CD8-positive, alpha-beta memory T cell (primary cell): ENCODE results near the gene TMEM81. TPM values are rescaled to one million over a fixed set of nuclear protein-coding genes. Genes with fewer than 3 reads are reported as not detected.

Experiments used
- CTCF ChIA-PET: fragments of 350-600 bp; sonication (Branson Sonifier 250); formaldehyde crosslinking; loops from one replicate; lab custom pipeline; 2021; ENCODE audit warnings: antibody characterized with exemption; lab: Charles Lee
- POLR2A ChIA-PET: fragments of 350-600 bp; sonication (Branson Sonifier 250); formaldehyde crosslinking; loops from one replicate; lab custom pipeline; 2021; ENCODE audit warnings: antibody characterized with exemption; lab: Charles Lee
- DNase-seq, 5 donors: peaks; one replicate each; pipeline versions ENCODE4 v3.0.0 to v3.0.0-alpha.2; 2020 to 2022; ENCODE audit warnings: mixed read lengths in 1 of 5
- H3K27ac ChIP-seq: one replicate; pipeline ENCODE4 v1.7.0; 2013; ENCODE audit warnings: low read depth, mild to moderate bottlenecking, low read length, moderate library complexity
- H3K27me3 ChIP-seq: 2 replicates; pipeline ENCODE4 v1.7.0; 2013; ENCODE audit warnings: low read length, mild to moderate bottlenecking; ENCODE audit not compliant: insufficient read depth, poor library complexity, severe bottlenecking
- H3K36me3 ChIP-seq: 2 replicates; pipeline ENCODE4 v1.7.0; 2013; ENCODE audit warnings: mild to moderate bottlenecking, low read length, moderate library complexity; ENCODE audit not compliant: insufficient read depth
- H3K4me1 ChIP-seq: 2 replicates; pipeline ENCODE4 v1.7.0; 2013; ENCODE audit warnings: mild to moderate bottlenecking, low read length, moderate library complexity; ENCODE audit not compliant: insufficient read depth
- H3K4me3 ChIP-seq: 2 replicates; pipeline ENCODE4 v1.7.0; 2013; ENCODE audit warnings: mild to moderate bottlenecking, low read length
- H3K9me3 ChIP-seq: 2 replicates; pipeline ENCODE4 v1.7.0; 2013; ENCODE audit warnings: mild to moderate bottlenecking, low read length
- H3K27ac Mint-ChIP-seq, 8 donors: one replicate each; pipeline ENCODE4 v1.8.0; 2020 to 2021; ENCODE audit warnings: mixed read lengths in 8 of 8, mild to moderate bottlenecking in 6 of 8, inconsistent platforms in 3 of 8, moderate library complexity in 3 of 8
- H3K27me3 Mint-ChIP-seq, 2 donors: one replicate each; pipeline ENCODE4 v1.8.0; 2020 to 2021; ENCODE audit warnings: mixed read lengths in 2 of 2, mild to moderate bottlenecking in 1 of 2, moderate library complexity in 1 of 2
- H3K36me3 Mint-ChIP-seq, 3 donors: one replicate each; pipeline ENCODE4 v1.8.0; 2020 to 2021; ENCODE audit warnings: mixed read lengths in 3 of 3, inconsistent platforms in 1 of 3, mild to moderate bottlenecking in 1 of 3
- H3K4me1 Mint-ChIP-seq, 3 donors: one replicate each; pipeline ENCODE4 v1.8.0; 2020 to 2021; ENCODE audit warnings: mixed read lengths in 3 of 3, inconsistent platforms in 1 of 3, mild to moderate bottlenecking in 1 of 3
- H3K4me3 Mint-ChIP-seq, 7 donors: one replicate each; pipeline ENCODE4 v1.8.0; 2020 to 2021; ENCODE audit warnings: mixed read lengths in 7 of 7, mild to moderate bottlenecking in 6 of 7, moderate library complexity in 4 of 7, inconsistent platforms in 2 of 7
- H3K9me3 Mint-ChIP-seq, 5 donors: one replicate each; pipeline ENCODE4 v1.8.0; 2020 to 2022; ENCODE audit warnings: mixed read lengths in 5 of 5, mild to moderate bottlenecking in 3 of 5, moderate library complexity in 2 of 5, inconsistent platforms in 1 of 5
- polyA plus RNA-seq: library from polyadenylated mRNA; unstranded; fragments of 300-500 nt; fragmentation: Illumina TruSeq; gene quantifications from one replicate; pipeline ENCODE4 v1.2.3, GENCODE V29; 2021
- total RNA-seq, 2 experiments: library from RNA; stranded (reverse); gene quantifications; one replicate each; pipeline ENCODE4 v1.2.3, GENCODE V29; 2021

Gene TMEM81
- total and polyA plus RNA-seq, 3 experiments from 2014 or later: 0.37 to 4.6 (median 2.9) TPM

GRCh38 chr1:205047764-205048231 lies 36.5 kb downstream of the TMEM81 start:
- no peaks in the 10 kb centered on the region for H3K36me3 Mint-ChIP-seq
- no peak overlapping the region for H3K27ac Mint-ChIP-seq
- Histone ChIP-seq H3K9me3 (no peaks in the 10 kb centered on the region), H3K27ac (no peak overlapping the region), H3K36me3 (no peaks in the 10 kb centered on the region), H3K4me3 (no peak overlapping the region), H3K27me3 (peaks cover 25% of the 10 kb centered on the region), H3K4me1 (no peaks in the 10 kb centered on the region)
- ChIA-PET CTCF (no interaction called here), POLR2A (no interaction called here)
- no peaks in the 10 kb centered on the region for H3K9me3 Mint-ChIP-seq
- peaks cover 23 to 54% of the 10 kb centered on the region in 2 donors for H3K27me3 Mint-ChIP-seq
- H3K4me1 Mint-ChIP-seq: no peaks in the 10 kb centered on the region
- DNase-seq: no peak
- no peak overlapping the region for H3K4me3 Mint-ChIP-seq

- no peak overlapping the region for H3K27ac Mint-ChIP-seq
- Histone ChIP-seq H3K4me3 (no peak overlapping the region), H3K27me3 (peaks cover 31% of the 10 kb centered on the region), H3K27ac (no peak overlapping the region), H3K4me1 (no peaks in the 10 kb centered on the region), H3K36me3 (no peaks in the 10 kb centered on the region), H3K9me3 (no peaks in the 10 kb centered on the region)
- no peaks in the 10 kb centered on the region for H3K9me3 Mint-ChIP-seq
- ChIA-PET CTCF (no interaction called here), POLR2A (no interaction called here)
- no peak overlapping the region for H3K4me3 Mint-ChIP-seq
- H3K36me3 Mint-ChIP-seq: no peaks in the 10 kb centered on the region
- H3K4me1 Mint-ChIP-seq: no peaks in the 10 kb centered on the region
- H3K27me3 Mint-ChIP-seq: peaks cover 30 to 63% of the 10 kb centered on the region in 2 donors
- no peak for DNase-seq
These were observed 37.4 kb downstream of the TMEM81 start for GRCh38 chr1:205046870-205047269.

- ChIA-PET POLR2A (no interaction called here), CTCF (no interaction called here)
- Histone ChIP-seq H3K27me3 (peaks cover 31% of the 10 kb centered on the region), H3K27ac (no peak overlapping the region), H3K4me1 (no peaks in the 10 kb centered on the region), H3K9me3 (no peaks in the 10 kb centered on the region), H3K4me3 (no peak overlapping the region), H3K36me3 (no peaks in the 10 kb centered on the region)
- no peak for DNase-seq
- Mint-ChIP-seq H3K4me3 (peak overlapping the region in 1 of 7 donors; percentile 78), H3K27ac (no peak overlapping the region), H3K9me3 (no peaks in the 10 kb centered on the region), H3K36me3 (no peaks in the 10 kb centered on the region), H3K4me1 (no peaks in the 10 kb centered on the region), H3K27me3 (peaks cover 39 to 73% of the 10 kb centered on the region in 2 donors)
These were observed 39.1 kb downstream of the TMEM81 start for GRCh38 chr1:205045146-205045545.

- Mint-ChIP-seq H3K27ac (peak overlapping the region in 1 of 8 donors; percentile 50), H3K36me3 (no peaks in the 10 kb centered on the region), H3K4me1 (no peaks in the 10 kb centered on the region), H3K4me3 (no peak overlapping the region), H3K27me3 (peaks cover 41 to 73% of the 10 kb centered on the region in 2 donors), H3K9me3 (no peaks in the 10 kb centered on the region)
- no peaks in the 10 kb centered on the region for H3K36me3 ChIP-seq
- no peaks in the 10 kb centered on the region for H3K9me3 ChIP-seq
- no peaks in the 10 kb centered on the region for H3K4me1 ChIP-seq
- ChIA-PET CTCF (no interaction called here), POLR2A (no interaction called here)
- no peak overlapping the region for H3K27ac ChIP-seq
- H3K27me3 ChIP-seq: peaks cover 31% of the 10 kb centered on the region
- no peak for DNase-seq
- no peak overlapping the region for H3K4me3 ChIP-seq
These were observed 39.5 kb downstream of the TMEM81 start for GRCh38 chr1:205044741-205045140.

- Mint-ChIP-seq H3K27ac (no peak overlapping the region), H3K9me3 (no peaks in the 10 kb centered on the region), H3K36me3 (no peaks in the 10 kb centered on the region), H3K27me3 (peaks cover 42 to 76% of the 10 kb centered on the region in 2 donors), H3K4me3 (no peak overlapping the region), H3K4me1 (no peaks in the 10 kb centered on the region)
- POLR2A ChIA-PET: no interaction called here
- CTCF ChIA-PET: no interaction called here
- DNase-seq: no peak
- H3K27ac ChIP-seq: no peak overlapping the region
- H3K4me1 ChIP-seq: no peaks in the 10 kb centered on the region
- no peaks in the 10 kb centered on the region for H3K9me3 ChIP-seq
- no peaks in the 10 kb centered on the region for H3K36me3 ChIP-seq
- no peak overlapping the region for H3K4me3 ChIP-seq
- peaks cover 31% of the 10 kb centered on the region for H3K27me3 ChIP-seq
These were observed 40.4 kb downstream of the TMEM81 start for GRCh38 chr1:205043866-205044265.

- Histone ChIP-seq H3K27ac (no peak within 1 kb of the TSS), H3K9me3 (no peaks in the 10 kb centered on the region), H3K27me3 (peaks cover 31% of the 10 kb centered on the region), H3K36me3 (no peaks in the 10 kb centered on the region), H3K4me1 (no peaks in the 10 kb centered on the region), H3K4me3 (no peak within 1 kb of the TSS)
- ChIA-PET CTCF (no interaction called here), POLR2A (no interaction called here)
- H3K27ac Mint-ChIP-seq: no peak within 1 kb of the TSS
- no peak for DNase-seq
- H3K36me3 Mint-ChIP-seq: no peaks in the 10 kb centered on the region
- H3K4me1 Mint-ChIP-seq: no peaks in the 10 kb centered on the region
- no peaks in the 10 kb centered on the region for H3K9me3 Mint-ChIP-seq
- H3K27me3 Mint-ChIP-seq: peaks cover 43 to 74% of the 10 kb centered on the region in 2 donors
- no peak within 1 kb of the TSS for H3K4me3 Mint-ChIP-seq
These were observed 41.1 kb downstream of the TMEM81 start, which contains the start of gene CNTN2 for GRCh38 chr1:205042911-205043806. Gene CNTN2 (plus strand): TSS chr1:205043212. CDS start chr1:205053186, 9,974 bp downstream.

- no peak for DNase-seq
- ChIA-PET POLR2A (no interaction called here), CTCF (no interaction called here)
- Mint-ChIP-seq H3K36me3 (no peaks in the 10 kb centered on the region), H3K4me1 (no peaks in the 10 kb centered on the region), H3K4me3 (no peak overlapping the region), H3K9me3 (no peaks in the 10 kb centered on the region), H3K27ac (no peak overlapping the region), H3K27me3 (peaks cover 37 to 67% of the 10 kb centered on the region in 2 donors)
- no peaks in the 10 kb centered on the region for H3K36me3 ChIP-seq
- peaks cover 31% of the 10 kb centered on the region for H3K27me3 ChIP-seq
- no peak overlapping the region for H3K4me3 ChIP-seq
- H3K27ac ChIP-seq: no peak overlapping the region
- H3K4me1 ChIP-seq: no peaks in the 10 kb centered on the region
- no peaks in the 10 kb centered on the region for H3K9me3 ChIP-seq
These were observed 42.0 kb downstream of the TMEM81 start for GRCh38 chr1:205041998-205042910.
